GM12874 (cell line): ENCODE data around the gene NEDD1.

Source experiments
- CTCF ChIP-seq: IDR thresholded peaks from 2 replicates; pipeline ENCODE4 v1.5.1; 2011; ENCODE audit warnings: low read depth, mild to moderate bottlenecking, control low read depth, low read length, moderate library complexity; ENCODE audit not compliant: insufficient read depth

NEDD1 gene

GRCh38 chr12:96883571-96883970, 23.5 kb upstream of the NEDD1 start:
- TF ChIP-seq CTCF: no peak

GRCh38 chr12:96886998-96887677, 19.9 kb upstream of the NEDD1 start:
- no peak for TF ChIP-seq CTCF

GRCh38 chr12:96889273-96889933, 17.7 kb upstream of the NEDD1 start:
- TF ChIP-seq CTCF: no peak

GRCh38 chr12:96890331-96890730, 16.7 kb upstream of the NEDD1 start:
- TF ChIP-seq CTCF: no peak

- TF ChIP-seq CTCF: no peak
Observed at GRCh38 chr12:96892104-96892503, 15.0 kb upstream of the NEDD1 start.

- no peak for TF ChIP-seq CTCF
Observed at GRCh38 chr12:96897421-96897820, 9.6 kb upstream of the NEDD1 start.

- no peak for TF ChIP-seq CTCF
Observed at GRCh38 chr12:96901175-96901574, 5.9 kb upstream of the NEDD1 start.
